ENCODE measurements around the gene CELSR2.

CELSR2 gene

DNA sequence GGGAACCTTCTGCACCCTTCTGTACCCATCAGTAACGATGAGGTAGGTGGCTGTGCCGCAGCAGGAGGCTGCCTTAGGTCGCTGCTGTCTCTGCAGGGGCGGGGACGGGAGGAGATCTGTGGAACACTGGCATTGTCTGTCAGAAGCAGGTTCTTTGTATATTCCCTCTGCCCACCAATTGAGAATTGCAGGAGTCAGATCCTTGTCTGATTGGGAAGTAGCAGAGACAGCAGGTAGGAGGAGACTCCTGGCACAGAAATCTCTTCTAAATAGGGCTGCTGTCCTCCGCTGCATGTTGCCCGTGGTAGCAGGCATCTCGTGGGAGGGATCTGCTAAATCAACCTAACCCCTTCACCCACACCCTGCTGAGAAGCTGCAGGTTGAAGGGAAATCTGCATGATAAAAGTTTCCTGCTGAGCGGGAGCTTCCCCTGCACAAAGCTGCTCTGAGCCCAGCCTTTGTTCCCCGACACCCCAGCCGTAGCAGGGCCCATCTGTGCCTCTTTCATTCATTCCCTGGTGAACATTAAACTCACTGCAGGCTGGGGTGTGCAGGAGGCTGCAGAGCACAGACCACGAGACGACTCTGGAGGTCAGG is 19.7 kb upstream of the CELSR2 start:
- no peak for DNase-seq

GRCh38 chr1:109231066-109231465 is 18.3 kb upstream of the CELSR2 start:
- DNase-seq, result no peak

DNA sequence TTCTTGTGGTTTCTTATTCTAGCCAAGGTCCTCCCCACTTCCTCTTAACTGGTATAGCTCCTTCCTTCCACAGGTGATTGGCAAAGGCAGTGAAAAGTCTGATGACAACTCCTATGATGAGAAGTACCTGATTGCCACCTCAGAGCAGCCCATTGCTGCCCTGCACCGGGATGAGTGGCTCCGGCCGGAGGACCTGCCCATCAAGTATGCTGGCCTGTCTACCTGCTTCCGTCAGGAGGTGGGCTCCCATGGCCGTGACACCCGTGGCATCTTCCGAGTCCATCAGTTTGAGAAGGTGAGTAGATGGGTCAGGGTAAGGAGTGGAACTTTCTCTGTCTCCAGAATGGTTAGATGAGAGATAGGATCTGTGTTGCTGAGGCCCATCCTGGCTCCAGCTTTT is 14.2 kb upstream of the CELSR2 start:
- DNase-seq, result no peak

GRCh38 chr1:109237512-109237911 is 11.8 kb upstream of the CELSR2 start:
- no peak for DNase-seq

GRCh38 chr1:109238382-109238781 is 11.0 kb upstream of the CELSR2 start:
- no peak for DNase-seq

- DNase-seq, result no peak
Observed at GRCh38 chr1:109239047-109239408, 10.3 kb upstream of the CELSR2 start.

- no peak for DNase-seq
Observed at GRCh38 chr1:109239409-109240068, 9.8 kb upstream of the CELSR2 start.

DNA sequence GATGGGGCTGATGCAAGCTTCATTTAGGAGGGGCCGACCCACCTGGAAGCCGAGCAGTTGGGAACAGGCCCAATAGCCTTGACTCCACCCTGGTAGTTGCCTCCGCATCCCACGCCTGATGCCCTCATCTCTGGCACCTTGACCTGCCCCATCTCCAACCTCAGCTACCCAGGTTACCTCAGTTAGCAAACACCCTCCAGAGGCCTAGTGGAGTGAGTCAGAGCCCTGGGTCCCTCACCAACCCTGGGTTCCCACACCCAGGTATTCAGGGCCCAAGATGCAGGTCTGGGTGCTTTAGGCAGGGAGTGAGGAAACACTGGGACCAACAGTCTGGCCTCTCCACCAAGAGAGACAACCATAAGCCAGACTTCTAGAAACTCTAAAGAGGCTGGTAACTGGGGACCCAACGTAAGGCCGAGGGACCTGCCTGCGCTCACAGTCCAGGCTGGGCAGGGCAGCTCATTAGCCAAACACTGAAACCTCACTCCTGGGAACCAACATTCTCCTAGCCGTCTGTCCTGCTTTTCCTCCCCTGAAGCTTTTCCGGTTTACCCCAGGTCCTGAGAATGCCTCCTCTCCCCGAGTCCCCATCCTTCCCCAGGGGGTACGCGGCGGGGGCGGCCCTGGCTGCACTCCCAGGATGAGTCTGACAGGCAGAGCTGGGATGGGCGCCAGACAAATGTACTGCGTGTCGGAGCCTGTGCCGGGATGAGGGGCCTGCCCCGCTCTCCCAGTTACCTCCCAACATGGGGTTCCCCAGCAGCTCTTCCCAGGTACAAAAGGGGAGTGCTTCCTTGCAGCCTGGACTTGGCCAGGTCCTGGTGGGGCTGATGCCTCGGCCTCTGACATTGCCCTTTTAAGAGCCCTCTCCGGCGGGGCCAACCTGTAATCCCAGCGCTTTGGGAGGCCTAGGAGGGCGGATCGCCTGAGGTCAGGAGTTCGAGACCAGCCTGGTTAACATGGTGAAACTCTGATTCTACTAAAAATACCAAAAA is 8.9 kb upstream of the CELSR2 start:
- DNase-seq, result no peak

DNA sequence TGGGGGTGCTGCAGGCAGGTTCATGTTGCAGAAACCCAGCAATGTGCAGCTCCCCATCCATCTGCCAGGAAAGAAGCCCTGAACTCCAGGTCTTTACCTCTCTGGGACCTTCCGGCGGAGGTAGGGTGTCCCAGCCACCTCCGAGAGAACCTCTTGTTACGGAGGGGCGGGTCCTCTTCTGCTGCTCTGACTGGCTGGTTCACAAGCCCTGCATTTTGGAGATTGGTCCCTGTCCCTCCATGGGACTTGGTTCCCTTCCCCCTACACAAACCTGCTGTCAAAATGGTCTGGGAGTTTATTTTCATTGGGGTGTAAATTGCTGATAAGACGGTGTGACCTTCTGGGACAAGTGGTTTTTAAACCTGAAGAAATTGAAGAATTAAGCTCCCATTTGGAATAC is 8.0 kb upstream of the CELSR2 start:
- no peak for DNase-seq

DNA sequence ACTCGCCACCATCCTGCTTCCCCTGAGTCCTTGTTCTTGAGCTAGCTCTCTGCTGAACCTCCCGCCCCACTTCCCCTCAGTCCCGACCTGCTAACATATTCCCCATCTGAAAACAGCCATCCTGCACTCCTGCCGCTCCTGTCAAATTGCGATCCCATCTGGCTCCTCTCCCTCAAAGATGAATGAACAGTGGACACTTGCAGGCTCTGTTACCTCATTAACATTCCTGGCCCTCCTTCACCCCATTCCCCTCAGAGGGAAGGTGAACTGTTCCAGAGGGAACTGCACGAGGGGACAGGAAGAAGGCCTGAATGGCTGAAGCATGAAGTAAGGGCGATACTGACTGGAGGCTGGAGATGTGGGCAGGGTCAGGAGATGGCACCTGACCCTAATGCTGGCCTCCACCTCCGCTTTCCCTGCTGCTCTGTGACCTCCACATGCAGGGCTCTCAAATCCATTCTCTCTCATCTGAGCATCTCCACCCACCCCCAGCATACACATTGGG is 7.4 kb upstream of the CELSR2 start:
- no peak for DNase-seq

GRCh38 chr1:109242387-109242786 is 7.0 kb upstream of the CELSR2 start:
- DNase-seq, result no peak

GRCh38 chr1:109243221-109243620 is 6.1 kb upstream of the CELSR2 start:
- no peak for DNase-seq

DNA sequence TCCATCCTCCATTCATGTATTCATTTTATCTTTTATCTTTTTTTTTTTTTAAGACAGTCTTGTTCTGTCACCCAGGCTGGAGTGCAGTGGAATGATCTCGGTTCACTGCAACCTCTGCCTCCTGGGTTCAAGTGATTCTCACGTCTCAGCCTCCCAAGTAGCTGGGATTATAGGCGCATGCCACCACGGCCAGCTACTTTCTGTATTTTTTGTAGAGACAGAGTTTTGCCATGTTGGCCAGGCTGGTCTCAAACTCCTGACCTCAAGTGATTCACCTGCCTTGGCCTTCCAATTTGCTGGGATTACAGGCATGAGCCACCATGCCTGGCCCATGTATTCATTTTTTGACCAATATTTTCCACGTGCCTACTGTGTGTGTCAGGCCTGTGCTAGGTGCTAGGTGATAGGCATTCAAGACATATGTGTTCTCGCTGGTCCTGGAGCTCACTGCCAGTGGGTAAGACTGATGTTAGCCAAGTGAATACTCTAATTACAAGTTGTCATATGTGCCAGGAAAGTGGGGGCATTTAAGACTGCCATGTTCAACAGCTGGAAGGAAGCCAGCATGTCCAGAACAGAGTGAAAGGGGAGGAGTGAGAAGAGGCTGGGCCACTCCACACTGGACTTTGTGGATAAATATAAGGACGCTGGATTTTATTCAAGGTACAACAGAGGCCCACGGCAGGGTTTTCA is 5.3 kb upstream of the CELSR2 start:
- DNase-seq, result no peak

- DNase-seq, result no peak
Observed at GRCh38 chr1:109246141-109246551, 3.2 kb upstream of the CELSR2 start.

- no peak for DNase-seq
Observed at GRCh38 chr1:109247401-109248365, 1.7 kb upstream of the CELSR2 start.

DNA sequence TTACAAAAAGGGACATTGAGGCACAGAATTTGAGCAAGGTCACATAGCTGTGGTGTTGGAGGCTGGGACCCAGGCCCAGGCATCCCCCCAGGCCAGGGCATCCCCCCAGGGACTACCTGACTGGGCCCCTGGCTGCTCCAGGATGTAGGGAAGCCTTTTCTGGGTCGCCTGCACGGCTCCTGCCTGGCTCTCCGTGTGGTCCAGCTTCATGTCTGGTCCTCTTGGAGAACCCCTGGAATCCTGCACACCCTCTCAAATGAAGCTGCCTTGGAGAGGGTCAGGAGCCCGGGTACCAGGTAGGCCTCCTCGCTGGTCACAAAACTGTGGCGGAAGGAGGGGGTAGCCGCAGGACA is 919 bp upstream of the CELSR2 start:
- no peak for DNase-seq

DNA sequence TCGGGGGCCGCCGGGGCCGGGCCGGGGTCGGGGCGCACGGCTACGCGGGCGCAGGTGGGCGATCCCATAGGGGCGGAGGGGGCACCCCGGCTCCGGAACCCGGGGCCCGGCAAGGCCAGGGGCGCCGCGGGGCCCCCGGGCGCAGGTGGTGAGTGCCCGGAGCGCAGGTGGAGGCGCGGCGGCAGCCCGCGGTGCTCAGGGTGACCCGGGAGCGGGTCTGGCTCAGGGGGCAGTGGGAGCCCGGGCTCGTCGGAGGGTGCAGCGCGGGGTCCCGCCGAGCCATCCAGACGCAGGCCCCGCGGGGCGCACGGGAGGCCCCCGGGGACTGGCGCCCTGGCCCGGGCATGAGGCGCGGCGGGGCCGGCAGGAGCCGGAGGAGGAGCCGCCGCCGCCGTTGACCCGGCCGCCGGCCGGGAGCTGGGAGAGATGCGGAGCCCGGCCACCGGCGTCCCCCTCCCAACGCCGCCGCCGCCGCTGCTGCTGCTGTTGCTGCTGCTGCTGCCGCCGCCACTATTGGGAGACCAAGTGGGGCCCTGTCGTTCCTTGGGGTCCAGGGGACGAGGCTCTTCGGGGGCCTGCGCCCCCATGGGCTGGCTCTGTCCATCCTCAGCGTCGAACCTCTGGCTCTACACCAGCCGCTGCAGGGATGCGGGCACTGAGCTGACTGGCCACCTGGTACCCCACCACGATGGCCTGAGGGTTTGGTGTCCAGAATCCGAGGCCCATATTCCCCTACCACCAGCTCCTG is 489 bp downstream of the CELSR2 start:
- no peak for DNase-seq

DNA sequence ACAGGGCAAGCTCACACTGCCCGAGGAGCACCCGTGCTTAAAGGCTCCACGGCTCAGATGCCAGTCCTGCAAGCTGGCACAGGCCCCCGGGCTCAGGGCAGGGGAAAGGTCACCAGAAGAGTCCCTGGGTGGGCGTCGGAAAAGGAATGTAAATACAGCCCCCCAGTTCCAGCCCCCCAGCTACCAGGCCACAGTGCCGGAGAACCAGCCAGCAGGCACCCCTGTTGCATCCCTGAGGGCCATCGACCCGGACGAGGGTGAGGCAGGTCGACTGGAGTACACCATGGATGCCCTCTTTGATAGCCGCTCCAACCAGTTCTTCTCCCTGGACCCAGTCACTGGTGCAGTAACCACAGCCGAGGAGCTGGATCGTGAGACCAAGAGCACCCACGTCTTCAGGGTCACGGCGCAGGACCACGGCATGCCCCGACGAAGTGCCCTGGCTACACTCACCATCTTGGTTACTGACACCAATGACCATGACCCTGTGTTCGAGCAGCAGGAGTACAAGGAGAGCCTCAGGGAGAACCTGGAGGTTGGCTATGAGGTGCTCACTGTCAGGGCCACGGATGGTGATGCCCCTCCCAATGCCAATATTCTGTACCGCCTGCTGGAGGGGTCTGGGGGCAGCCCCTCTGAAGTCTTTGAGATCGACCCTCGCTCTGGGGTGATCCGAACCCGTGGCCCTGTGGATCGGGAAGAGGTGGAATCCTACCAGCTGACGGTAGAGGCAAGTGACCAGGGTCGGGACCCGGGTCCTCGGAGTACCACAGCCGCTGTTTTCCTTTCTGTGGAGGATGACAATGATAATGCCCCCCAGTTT is 1.3 kb downstream of the CELSR2 start:
- DNase-seq, result no peak

DNA sequence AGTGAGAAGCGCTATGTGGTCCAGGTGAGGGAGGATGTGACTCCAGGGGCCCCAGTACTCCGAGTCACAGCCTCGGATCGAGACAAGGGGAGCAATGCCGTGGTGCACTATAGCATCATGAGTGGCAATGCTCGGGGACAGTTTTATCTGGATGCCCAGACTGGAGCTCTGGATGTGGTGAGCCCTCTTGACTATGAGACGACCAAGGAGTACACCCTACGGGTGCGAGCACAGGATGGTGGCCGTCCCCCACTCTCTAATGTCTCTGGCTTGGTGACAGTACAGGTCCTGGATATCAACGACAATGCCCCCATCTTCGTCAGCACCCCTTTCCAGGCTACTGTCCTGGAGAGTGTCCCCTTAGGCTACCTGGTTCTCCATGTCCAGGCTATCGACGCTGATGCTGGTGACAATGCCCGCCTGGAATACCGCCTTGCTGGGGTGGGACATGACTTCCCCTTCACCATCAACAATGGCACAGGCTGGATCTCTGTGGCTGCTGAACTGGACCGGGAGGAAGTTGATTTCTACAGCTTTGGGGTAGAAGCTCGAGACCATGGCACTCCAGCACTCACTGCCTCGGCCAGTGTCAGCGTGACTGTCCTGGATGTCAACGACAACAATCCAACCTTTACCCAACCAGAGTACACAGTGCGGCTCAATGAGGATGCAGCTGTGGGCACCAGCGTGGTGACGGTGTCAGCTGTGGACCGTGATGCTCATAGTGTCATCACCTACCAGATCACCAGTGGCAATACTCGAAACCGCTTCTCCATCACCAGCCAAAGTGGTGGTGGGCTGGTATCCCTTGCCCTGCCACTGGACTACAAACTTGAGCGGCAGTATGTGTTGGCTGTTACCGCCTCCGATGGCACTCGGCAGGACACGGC is 2.2 kb downstream of the CELSR2 start:
- no peak for DNase-seq

Data from activated CD4-positive, alpha-beta T cell treated with anti-CD3 and anti-CD28 coated beads for 1 hour (primary cell).